SK-N-SH (cell line): ENCODE data around the gene CRISPLD2. TPM values are rescaled to one million over a fixed set of nuclear protein-coding genes. Genes with fewer than 3 reads are reported as not detected.
A peak's percentile ranks its signal among the peaks of the same experiment; 100 is the strongest.

Source experiments
- CTCF ChIA-PET: fragments of 300-600, 350-600 bp; formaldehyde crosslinking; extraction: SDS; loops from one replicate; lab custom pipeline; 2021; lab: Yijun Ruan, JAX
- POLR2A ChIA-PET: fragments of 350-600 bp; sonication (Branson Sonifier 250); formaldehyde crosslinking; extraction: SDS; loops from one replicate; lab custom pipeline; 2020; ENCODE audit warnings: antibody characterized with exemption, inconsistent platforms; lab: Yijun Ruan, JAX
- DNase-seq: peaks from one replicate; pipeline ENCODE4 v3.0.0; 2012
- H2AFZ ChIP-seq: fragments of 200-600 bp; sonication (generic); 2 replicates; pipeline ENCODE4 v1.8.1; 2016; ENCODE audit warnings: antibody characterized with exemption, mild to moderate bottlenecking, low read depth
- H3F3A ChIP-seq: fragments of 200-600 bp; sonication (generic); replicated peaks from 2 replicates; pipeline ENCODE3; 2016; ENCODE audit warnings: antibody characterized with exemption, mild to moderate bottlenecking; ENCODE audit not compliant: insufficient read depth
- H3K27ac ChIP-seq, 2 experiments: fragments of 200-500 bp in 1 of 2; fragments of 200-600 bp in 1 of 2; sonication (Bioruptor generic) in 1 of 2; sonication (generic), shearing (Covaris generic) in 1 of 2; 2 replicates each; pipeline versions ENCODE4 v1.5.1 to v1.6.1; 2014 to 2016; ENCODE audit warnings: low read depth in 2 of 2, inconsistent platforms in 1 of 2, low read length in 1 of 2, mild to moderate bottlenecking in 1 of 2, mixed read lengths in 1 of 2
- H3K27me3 ChIP-seq: fragments of 200-600 bp; sonication (generic), shearing (Covaris generic); 2 replicates; pipeline ENCODE4 v1.6.1; 2016; ENCODE audit warnings: mixed run types; ENCODE audit not compliant: insufficient read depth
- H3K36me3 ChIP-seq, 2 experiments: fragments of 200-500 bp in 1 of 2; fragments of 200-600 bp in 1 of 2; sonication (Bioruptor generic) in 1 of 2; sonication (generic) in 1 of 2; replicated peaks in 1 of 2; 2 replicates each; pipeline versions ENCODE3 to v1.5.1; 2014 to 2016; ENCODE audit warnings: low read length in 1 of 2, mild to moderate bottlenecking in 1 of 2; ENCODE audit not compliant: insufficient read depth in 2 of 2, control insufficient read depth in 1 of 2
- H3K4me1 ChIP-seq, 2 experiments: fragments of 200-500 bp in 1 of 2; fragments of 200-600 bp in 1 of 2; sonication (Bioruptor generic) in 1 of 2; sonication (generic), shearing (Covaris generic) in 1 of 2; 2 replicates each; pipeline versions ENCODE4 v1.5.1 to v1.6.1; 2014 to 2016; ENCODE audit warnings: low read depth in 1 of 2, low read length in 1 of 2, mixed run types in 1 of 2; ENCODE audit not compliant: insufficient read depth in 2 of 2, control insufficient read depth in 1 of 2
- H3K4me2 ChIP-seq: fragments of 200-600 bp; sonication (generic), shearing (Covaris generic); 2 replicates; pipeline ENCODE4 v1.6.1; 2017; ENCODE audit warnings: mixed run types
- H3K4me3 ChIP-seq, 2 experiments: fragments of 200-500 bp in 1 of 2; fragments of 200-600 bp in 1 of 2; sonication (Bioruptor generic) in 1 of 2; sonication (generic), shearing (Covaris generic) in 1 of 2; 2 replicates each; pipeline versions ENCODE4 v1.5.1 to v1.8.1; 2014 to 2016; ENCODE audit warnings: low read depth in 2 of 2, inconsistent platforms in 1 of 2, low read length in 1 of 2, mild to moderate bottlenecking in 1 of 2, mixed read lengths in 1 of 2, moderate library complexity in 1 of 2
- H3K79me2 ChIP-seq: fragments of 200-600 bp; sonication (generic); 2 replicates; pipeline ENCODE4 v1.8.1; 2017; ENCODE audit warnings: mild to moderate bottlenecking; ENCODE audit not compliant: insufficient read depth
- H3K9ac ChIP-seq: fragments of 200-600 bp; sonication (generic); 2 replicates; pipeline ENCODE4 v1.6.1; 2017; ENCODE audit warnings: mixed run types
- H3K9me2 ChIP-seq: fragments of 200-600 bp; sonication (generic); 2 replicates; pipeline ENCODE4 v1.6.1; 2017; ENCODE audit warnings: mixed run types
- H3K9me3 ChIP-seq: fragments of 200-600 bp; sonication (generic); 2 replicates; pipeline ENCODE4 v1.6.1; 2017; ENCODE audit warnings: mixed run types, mild to moderate bottlenecking, moderate library complexity
- H4K20me1 ChIP-seq: fragments of 200-600 bp; sonication (generic); 2 replicates; pipeline ENCODE4 v1.6.1; 2017; ENCODE audit warnings: mild to moderate bottlenecking, mixed run types; ENCODE audit not compliant: insufficient read depth
- CHD2 ChIP-seq: fragments of 150-350 bp; IDR thresholded peaks from 2 replicates; pipeline ENCODE4 v1.6.1; 2018; ENCODE audit warnings: low read length; ENCODE audit not compliant: partially characterized antibody
- CTCF ChIP-seq: fragments of 200-600 bp; sonication (generic); IDR thresholded peaks from 2 replicates; pipeline ENCODE4 v1.6.1; 2017; ENCODE audit warnings: antibody characterized with exemption, mild to moderate bottlenecking, moderate library complexity
- ELF1 ChIP-seq: IDR thresholded peaks from 2 replicates; pipeline ENCODE4 v1.4.0; 2012
- EP300 ChIP-seq, 2 experiments: IDR thresholded peaks; 2 replicates each; pipeline versions ENCODE4 v1.4.0 to v1.6.1; 2012; ENCODE audit warnings: borderline replicate concordance in 1 of 2, low read depth in 1 of 2, low read length in 1 of 2
- FOXJ3 ChIP-seq: sonication (generic); formaldehyde crosslinking; IDR thresholded peaks from 2 replicates; pipeline ENCODE4 v1.5.1; 2020; ENCODE audit warnings: mild to moderate bottlenecking, missing genetic modification reagents
- FOXM1 ChIP-seq: IDR thresholded peaks from 2 replicates; pipeline ENCODE4 v1.4.0; 2012; ENCODE audit warnings: low read depth, mild to moderate bottlenecking
- GATA2 ChIP-seq: sonication (generic); formaldehyde crosslinking; IDR thresholded peaks from 2 replicates; pipeline ENCODE4 v1.5.0; 2020; ENCODE audit warnings: mild to moderate bottlenecking, missing genetic modification reagents
- JUND ChIP-seq: IDR thresholded peaks from 2 replicates; pipeline ENCODE4 v1.4.0; 2012
- MAX ChIP-seq: IDR thresholded peaks from 2 replicates; pipeline ENCODE4 v1.4.0; 2012; ENCODE audit warnings: low read depth
- NRF1 ChIP-seq: IDR thresholded peaks from 2 replicates; pipeline ENCODE4 v1.6.1; 2012; ENCODE audit warnings: low read depth, mild to moderate bottlenecking, low read length
- PBX3 ChIP-seq: IDR thresholded peaks from 2 replicates; pipeline ENCODE4; 2012
- RAD21 ChIP-seq: IDR thresholded peaks from 2 replicates; pipeline ENCODE4 v1.6.1; 2012; ENCODE audit warnings: mild to moderate bottlenecking, low read length
- RXRA ChIP-seq: IDR thresholded peaks from 2 replicates; pipeline ENCODE4 v1.4.0; 2012; ENCODE audit warnings: low read depth, mild to moderate bottlenecking, borderline replicate concordance
- SMC3 ChIP-seq: IDR thresholded peaks from 2 replicates; pipeline ENCODE4 v1.6.1; 2012; ENCODE audit warnings: low read depth, low read length, improper control_type of control experiment
- TAF1 ChIP-seq: IDR thresholded peaks from 2 replicates; pipeline ENCODE4 v1.6.1; 2012; ENCODE audit warnings: low read depth, mild to moderate bottlenecking, low read length, moderate library complexity, borderline replicate concordance
- TCF12 ChIP-seq: IDR thresholded peaks from 2 replicates; pipeline ENCODE4 v1.4.0; 2012
- TEAD4 ChIP-seq: IDR thresholded peaks from 2 replicates; pipeline ENCODE4 v1.4.0; 2012; ENCODE audit warnings: mild to moderate bottlenecking, borderline replicate concordance; ENCODE audit not compliant: insufficient read depth
- USF1 ChIP-seq: IDR thresholded peaks from 2 replicates; pipeline ENCODE4 v1.4.0; 2012; ENCODE audit warnings: low read depth, borderline replicate concordance
- YY1 ChIP-seq: IDR thresholded peaks from 2 replicates; pipeline ENCODE4 v1.4.0; 2012; ENCODE audit warnings: low read depth, mild to moderate bottlenecking
- whole genome bisulfite sequencing: methylation state at CpG from one replicate; pipeline ENCODE4 v1.1.6; 2017; ENCODE audit warnings: low lambda C conversion rate; 5-methylcytosine and 5-hydroxymethylcytosine counted together
- polyA plus RNA-seq, 3 experiments: library from polyadenylated mRNA; depleted of rRNA; stranded (reverse); fragments of >200 nt; gene quantifications; 2 replicates each; pipeline ENCODE4 v1.2.3, GENCODE V29; 2012

CRISPLD2 gene
- polyA plus RNA-seq, 1 of the 3 experiments (the other 2 are of a cell fraction) = 6.3 TPM

- POLR2A ChIA-PET = no interaction called here
- no peak for TF ChIP-seq TCF12
- TF ChIP-seq GATA2 (CRISPR knock-in tag) = no peak
- no peak for TF ChIP-seq JUND
- TF ChIP-seq USF1 = no peak
- TF ChIP-seq TEAD4 = no peak
- TF ChIP-seq MAX = no peak
- TF ChIP-seq RXRA = no peak
- no peak for TF ChIP-seq SMC3
- TF ChIP-seq NRF1 = no peak
- no peak for TF ChIP-seq ELF1
- no peak for TF ChIP-seq FOXM1
- TF ChIP-seq EP300 (IDR thresholded peaks at IDR 0.05; ENCODE audit: borderline replicate concordance in 1 of 2, low read depth in 1 of 2, low read length in 1 of 2) = no peak
- no peak for TF ChIP-seq CTCF
- TF ChIP-seq, all 33 proteins: peak for 0
- CTCF ChIA-PET = no interaction called here
Measured at GRCh38 chr16:84847564-84848355, 28.0 kb downstream of the CRISPLD2 start.

GRCh38 chr16:84848986-84849634, 29.3 kb downstream of the CRISPLD2 start:
- POLR2A ChIA-PET = interaction anchor here (0.6 to 0.7 kb wide), 2 partner anchors 22 to 140 kb away, joined by 3 read pairs; no protein-coding TSS in a partner anchor
- no peak for DNase-seq
- 70% methylated on average over 12 of the region's 22 CpGs for WGBS

More at GRCh38 chr16:84847564-84848355, 28.0 kb downstream of the CRISPLD2 start:
- Histone ChIP-seq H3F3A (no peaks in the 10 kb centered on the region), H3K4me3 (no peak overlapping the region), H3K4me1 (peaks cover 0 to 6% of the 10 kb centered on the region in 2 experiments; a peak in 1 of 4 replicates), H4K20me1 (no peaks in the 10 kb centered on the region), H3K27me3 (no peaks in the 10 kb centered on the region), H2AFZ (no peak overlapping the region), H3K9ac (no peak overlapping the region), H3K9me2 (no peaks in the 10 kb centered on the region), H3K79me2 (no peaks in the 10 kb centered on the region), H3K4me2 (no peak overlapping the region), H3K27ac (no peak overlapping the region), H3K36me3 (no peaks in the 10 kb centered on the region), H3K9me3 (no peaks in the 10 kb centered on the region)
- DNase-seq = peak; percentile 30
- 85% methylated on average over 21 of the region's 23 CpGs for WGBS

More at GRCh38 chr16:84848986-84849634, 29.3 kb downstream of the CRISPLD2 start:
- CTCF ChIA-PET = interaction anchor here (0.8 to 1.5 kb wide), 2 partner anchors 15 to 103 kb away, joined by 3 read pairs; no protein-coding TSS in a partner anchor
- Histone ChIP-seq H2AFZ (no peak overlapping the region), H3K4me1 (peaks cover 0 to under 1% of the 10 kb centered on the region in 2 experiments; a peak in 1 of 4 replicates), H3K9me3 (no peaks in the 10 kb centered on the region), H3K27me3 (no peaks in the 10 kb centered on the region), H3K4me3 (no peak overlapping the region), H4K20me1 (no peaks in the 10 kb centered on the region), H3K79me2 (no peaks in the 10 kb centered on the region), H3F3A (no peaks in the 10 kb centered on the region), H3K9ac (no peak overlapping the region), H3K27ac (no peak overlapping the region), H3K36me3 (no peaks in the 10 kb centered on the region), H3K4me2 (no peak overlapping the region), H3K9me2 (no peaks in the 10 kb centered on the region)
- TF ChIP-seq TEAD4 (no peak), TAF1 (no peak), FOXM1 (no peak), RAD21 (no peak), GATA2 (CRISPR knock-in tag) (no peak), SMC3 (no peak), NRF1 (no peak), PBX3 (no peak), FOXJ3 (no peak), CHD2 (no peak), TCF12 (no peak), YY1 (no peak)
